ENCODE data around the gene VPS52.

- no peak for TF ChIP-seq POLR2A (IDR thresholded peaks at IDR 0.05)
- TF ChIP-seq CTCF (IDR thresholded peaks at IDR 0.05): no peak
These were observed 66.3 kb downstream of the VPS52 start for GRCh38 chr6:33205191-33206026.
